Chondrocyte (in vitro differentiated cells): ENCODE data around the gene OLIG2. TPM values are rescaled to one million over a fixed set of nuclear protein-coding genes. Genes with fewer than 3 reads are reported as not detected.

ENCODE experiments used
- DNase-seq: peaks from one replicate; pipeline ENCODE4 v3.0.0; 2021; ENCODE audit warnings: mixed read lengths, low spot score
- H3K27ac Mint-ChIP-seq: one replicate; pipeline ENCODE4 v1.8.0; 2021; ENCODE audit warnings: mild to moderate bottlenecking, moderate library complexity, mixed read lengths; ENCODE audit not compliant: unreplicated experiment
- H3K27me3 Mint-ChIP-seq: 2 replicates; pipeline ENCODE4 v1.8.0; 2021; ENCODE audit warnings: low read depth, mixed read lengths
- H3K36me3 Mint-ChIP-seq: 2 replicates; pipeline ENCODE4 v1.8.0; 2021; ENCODE audit warnings: low read depth, mixed read lengths
- H3K4me1 Mint-ChIP-seq: 2 replicates; pipeline ENCODE4 v1.8.0; 2021; ENCODE audit warnings: low read depth, mild to moderate bottlenecking, mixed read lengths
- H3K4me3 Mint-ChIP-seq: one replicate; pipeline ENCODE4 v1.8.0; 2021; ENCODE audit warnings: mild to moderate bottlenecking, moderate library complexity, mixed read lengths; ENCODE audit not compliant: unreplicated experiment
- H3K9me3 Mint-ChIP-seq: 2 replicates; pipeline ENCODE4 v1.8.0; 2021; ENCODE audit warnings: low read depth, mixed read lengths
- CTCF ChIP-seq: fragments of 200-600 bp; sonication (generic); IDR thresholded peaks from 2 replicates; pipeline ENCODE4 v1.5.0; 2021; ENCODE audit warnings: antibody characterized with exemption, mild to moderate bottlenecking, moderate library complexity
- total RNA-seq: library from RNA; stranded (reverse); gene quantifications from 3 replicates; pipeline ENCODE4 v1.2.1, GENCODE V29; 2021

Gene OLIG2
- total RNA-seq, 1 donor from 2014 or later: 0.50 TPM

DNA sequence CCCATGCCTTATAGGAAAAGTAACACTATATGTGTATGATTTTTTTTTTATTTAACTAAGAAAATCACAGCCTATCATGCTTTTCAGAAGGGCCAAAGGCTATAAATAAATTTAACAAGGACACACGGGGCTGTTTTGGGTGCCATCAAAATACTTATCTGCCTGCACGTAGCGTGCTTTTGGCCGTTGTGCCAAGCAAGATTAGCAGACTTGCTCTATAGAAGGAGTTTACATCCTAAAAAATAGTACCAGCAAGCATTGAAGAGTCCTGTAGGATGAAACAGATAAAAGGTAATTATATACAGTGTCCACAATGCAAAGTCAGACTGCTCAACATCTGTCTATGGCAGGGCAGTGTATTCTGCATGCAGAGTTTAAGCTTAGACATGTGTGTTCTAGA lies 47.9 kb downstream of the OLIG2 start:
- Mint-ChIP-seq H3K27ac (no peak overlapping the region), H3K36me3 (peaks cover 1% of the 10 kb centered on the region), H3K4me1 (peaks cover 14% of the 10 kb centered on the region), H3K9me3 (peaks cover 6% of the 10 kb centered on the region), H3K4me3 (no peak overlapping the region), H3K27me3 (peaks cover 75% of the 10 kb centered on the region)
- no peak for DNase-seq
- no peak for TF ChIP-seq CTCF

GRCh38 chr21:33075128-33075527 lies 49.4 kb downstream of the OLIG2 start:
- Mint-ChIP-seq H3K36me3 (no peaks in the 10 kb centered on the region), H3K4me1 (peaks cover 21% of the 10 kb centered on the region), H3K4me3 (no peak overlapping the region), H3K27ac (no peak overlapping the region), H3K27me3 (peaks cover 67% of the 10 kb centered on the region), H3K9me3 (no peaks in the 10 kb centered on the region)
- TF ChIP-seq CTCF: no peak
- no peak for DNase-seq

DNA sequence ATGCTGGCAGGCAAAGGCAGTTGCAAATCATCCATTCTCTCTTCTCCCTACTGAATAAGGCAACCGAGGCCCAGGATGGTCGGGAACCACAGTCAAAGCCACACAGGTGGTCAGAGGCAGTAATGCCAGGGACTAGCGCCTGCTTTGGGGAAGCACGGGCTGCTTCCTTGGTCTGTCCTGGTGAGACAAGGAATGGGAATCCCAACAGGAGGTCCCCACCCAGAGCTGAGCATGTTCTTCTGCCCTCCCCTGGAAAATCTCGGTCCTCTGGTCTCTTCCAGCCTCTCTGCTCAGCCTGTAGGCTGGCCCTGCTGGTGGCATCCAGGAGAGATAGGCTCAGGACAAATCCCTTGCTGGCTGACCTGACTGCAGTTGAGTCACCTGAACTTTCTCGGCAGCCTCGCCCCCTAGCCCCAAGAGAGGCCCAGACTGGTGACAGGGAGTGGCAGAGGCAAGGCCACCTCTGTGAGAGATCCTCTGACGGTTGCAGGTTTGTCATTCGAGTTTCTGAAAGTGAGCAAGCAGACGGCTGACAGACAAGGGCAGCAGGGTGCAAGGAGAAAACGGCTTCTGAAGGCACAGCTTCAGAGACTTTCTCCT lies 50.0 kb downstream of the OLIG2 start:
- H3K9me3 Mint-ChIP-seq: no peaks in the 10 kb centered on the region
- H3K4me3 Mint-ChIP-seq: no peak overlapping the region
- peaks cover 21% of the 10 kb centered on the region for H3K4me1 Mint-ChIP-seq
- no peak for DNase-seq
- H3K27me3 Mint-ChIP-seq: peaks cover 71% of the 10 kb centered on the region
- H3K36me3 Mint-ChIP-seq: no peaks in the 10 kb centered on the region
- TF ChIP-seq CTCF: no peak
- H3K27ac Mint-ChIP-seq: no peak overlapping the region

- peaks cover 62% of the 10 kb centered on the region for H3K27me3 Mint-ChIP-seq
- TF ChIP-seq CTCF: no peak
- DNase-seq: no peak
- no peak overlapping the region for H3K4me3 Mint-ChIP-seq
- no peak overlapping the region for H3K27ac Mint-ChIP-seq
- H3K36me3 Mint-ChIP-seq: no peaks in the 10 kb centered on the region
- no peaks in the 10 kb centered on the region for H3K9me3 Mint-ChIP-seq
- H3K4me1 Mint-ChIP-seq: peaks cover 12% of the 10 kb centered on the region
Measured at GRCh38 chr21:33076600-33077329, 51.0 kb downstream of the OLIG2 start.

Other genes with a start within 250 kb of the OLIG2 start
- not detected in 3 replicates for gene OLIG1, start 44.2 kb downstream of the OLIG2 start, total RNA-seq
- gene IFNAR2, start 204.0 kb downstream of the OLIG2 start, total RNA-seq: 16.5 to 19.4 TPM (median 18.6 TPM) in 3 replicates
- 17.4 to 23.5 TPM (median 19.0 TPM) in 3 replicates for gene IL10RB, start 240.4 kb downstream of the OLIG2 start, total RNA-seq